Ascending aorta (tissue), 2 donors: ENCODE results near the gene PRPH. TPM values are rescaled to one million over a fixed set of nuclear protein-coding genes. Genes with fewer than 3 reads are reported as not detected.
"Not testable (repeated sequence)": the region's sequence is repeated elsewhere in the genome, so short reads cannot be mapped to it uniquely, and the experiment has no call there.

Experiments used
- DNase-seq, 2 donors: peaks; one replicate each; pipeline ENCODE4 v3.0.0-alpha.2; 2019; ENCODE audit warnings: low spot score in 2 of 2
- H3K27ac ChIP-seq, 2 donors: fragments of 200-600 bp; sonication (generic); one replicate each; pipeline ENCODE4 v1.5.1; 2016 to 2017; ENCODE audit warnings: mild to moderate bottlenecking in 1 of 2
- H3K27me3 ChIP-seq: fragments of 200-600 bp; sonication (generic); one replicate; pipeline ENCODE4 v1.5.1; 2017
- H3K36me3 ChIP-seq, 2 donors: fragments of 200-600 bp; sonication (generic); one replicate each; pipeline ENCODE4 v1.5.1; 2016
- H3K4me1 ChIP-seq, 2 donors: fragments of 200-600 bp; sonication (generic); one replicate each; pipeline ENCODE4 v1.5.1; 2016 to 2017; ENCODE audit warnings: mild to moderate bottlenecking in 1 of 2
- H3K4me3 ChIP-seq, 2 donors: fragments of 200-600 bp; sonication (generic); one replicate each; pipeline ENCODE4 v1.5.1; 2016 to 2017; ENCODE audit warnings: mild to moderate bottlenecking in 1 of 2
- H3K9me3 ChIP-seq, 2 donors: fragments of 200-600 bp; sonication (generic); one replicate each; pipeline ENCODE4 v1.5.1; 2016
- intact Hi-C: fragments of 100-400 bp; cut with DNase I; formaldehyde crosslinking; loops from one replicate; pipeline ENCODE4 v1.15.1; 2023
- total RNA-seq: library from RNA; depleted of rRNA; stranded (reverse); fragments of >200 nt; gene quantifications from one replicate; pipeline ENCODE4 v1.1.0, GENCODE V29; 2016
- TF ChIP-seq, protein P1 (sequence below), 3 experiments: fragments of 200-600 bp in 2 of 3; fragments of 450-650 bp in 1 of 3; sonication (generic) in 2 of 3; IDR thresholded peaks; one replicate each; pipeline ENCODE4 v1.5.1; 2016 to 2019; ENCODE audit warnings: antibody characterized with exemption in 3 of 3, mild to moderate bottlenecking in 1 of 3, moderate library complexity in 1 of 3

The PRPH gene
- total RNA-seq, 1 donor from 2014 or later = not detected

DNA sequence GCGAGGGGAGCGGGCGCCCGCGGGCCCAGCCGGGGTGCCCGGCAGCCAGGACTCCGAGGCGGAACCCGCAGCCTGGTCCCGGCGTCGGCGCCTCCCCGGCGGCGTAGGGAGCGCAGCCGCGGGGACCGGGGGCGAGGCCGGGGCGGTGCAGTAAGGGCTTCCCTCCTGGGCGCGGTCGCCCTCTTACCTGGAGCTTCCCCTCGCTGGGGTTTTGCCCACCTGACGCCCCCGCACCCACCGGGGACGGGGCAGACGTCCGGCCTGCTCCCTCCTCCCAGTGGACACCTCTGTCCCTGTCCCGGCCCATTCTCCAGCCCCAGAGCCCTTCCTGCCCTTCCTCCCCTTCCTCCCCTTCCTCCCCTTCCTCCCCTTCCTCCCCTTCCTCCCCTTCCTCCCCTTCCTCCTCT, 30.5 kb upstream of the PRPH start:
- intact Hi-C loops = loop anchor here (2.0 to 10.0 kb wide), 2 partner anchors 30 to 550 kb away; partner anchors contain the start of gene CCNT1

DNA sequence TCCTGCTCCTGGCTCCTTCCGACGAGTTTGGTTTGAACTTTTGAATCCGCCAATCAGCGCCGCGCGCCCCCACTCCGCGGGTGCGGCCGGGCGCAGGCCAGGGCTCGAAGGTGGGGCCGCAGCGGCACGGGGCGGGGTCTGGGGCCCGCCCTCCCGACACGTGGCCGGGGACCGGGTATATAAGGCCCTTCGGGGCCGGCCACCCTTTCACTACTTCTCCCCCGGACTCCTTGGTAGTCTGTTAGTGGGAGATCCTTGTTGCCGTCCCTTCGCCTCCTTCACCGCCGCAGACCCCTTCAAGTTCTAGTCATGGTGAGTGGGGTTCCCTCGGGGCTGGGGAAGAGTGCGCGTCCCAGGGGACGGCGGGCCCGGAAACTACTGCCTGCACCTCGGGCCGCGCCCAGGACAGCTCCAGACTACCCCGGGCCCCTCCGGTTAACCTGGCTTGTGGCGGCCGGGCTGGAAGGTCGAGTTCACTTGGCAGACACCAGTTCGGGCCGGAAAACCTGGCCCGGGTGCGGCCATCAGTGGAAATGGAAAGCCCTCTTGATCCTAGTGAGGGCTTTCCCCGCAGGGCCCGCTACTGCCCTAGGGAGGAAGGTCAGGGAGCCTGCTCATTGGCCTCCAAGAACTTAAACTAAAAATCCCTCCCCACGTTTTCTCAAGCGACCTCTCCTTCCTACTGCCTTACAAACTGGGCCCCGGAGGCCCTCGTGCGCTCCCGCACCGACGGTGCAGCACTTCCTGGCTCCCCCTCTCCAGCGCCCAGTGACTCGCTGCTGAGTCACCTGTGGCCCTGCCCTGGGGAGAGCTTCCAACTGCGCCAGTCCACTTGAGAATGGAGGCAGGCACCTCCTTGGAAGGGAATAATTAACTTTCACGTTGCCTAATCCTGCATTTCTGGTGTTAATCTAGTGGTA, 29.8 kb upstream of the PRPH start, which contains the start of gene TUBA1C:
Gene TUBA1C, plus strand, starts transcription at position 210 of the 920 bp plus-strand sequence. Its CDS starts 100 bp downstream, at position 310.
- H3K27me3 ChIP-seq = no peaks in the 10 kb centered on the region
- intact Hi-C loops = loop anchor here (1.0 to 10.0 kb wide), 3 partner anchors 30 to 550 kb away; partner anchors contain the start of gene CCNT1
- H3K27ac ChIP-seq = peak within 1 kb of the TSS; percentile 95 to 99
- H3K4me1 ChIP-seq = peaks cover 6 to 36% of the 10 kb centered on the region in 2 donors
- TF ChIP-seq, protein P1, sequence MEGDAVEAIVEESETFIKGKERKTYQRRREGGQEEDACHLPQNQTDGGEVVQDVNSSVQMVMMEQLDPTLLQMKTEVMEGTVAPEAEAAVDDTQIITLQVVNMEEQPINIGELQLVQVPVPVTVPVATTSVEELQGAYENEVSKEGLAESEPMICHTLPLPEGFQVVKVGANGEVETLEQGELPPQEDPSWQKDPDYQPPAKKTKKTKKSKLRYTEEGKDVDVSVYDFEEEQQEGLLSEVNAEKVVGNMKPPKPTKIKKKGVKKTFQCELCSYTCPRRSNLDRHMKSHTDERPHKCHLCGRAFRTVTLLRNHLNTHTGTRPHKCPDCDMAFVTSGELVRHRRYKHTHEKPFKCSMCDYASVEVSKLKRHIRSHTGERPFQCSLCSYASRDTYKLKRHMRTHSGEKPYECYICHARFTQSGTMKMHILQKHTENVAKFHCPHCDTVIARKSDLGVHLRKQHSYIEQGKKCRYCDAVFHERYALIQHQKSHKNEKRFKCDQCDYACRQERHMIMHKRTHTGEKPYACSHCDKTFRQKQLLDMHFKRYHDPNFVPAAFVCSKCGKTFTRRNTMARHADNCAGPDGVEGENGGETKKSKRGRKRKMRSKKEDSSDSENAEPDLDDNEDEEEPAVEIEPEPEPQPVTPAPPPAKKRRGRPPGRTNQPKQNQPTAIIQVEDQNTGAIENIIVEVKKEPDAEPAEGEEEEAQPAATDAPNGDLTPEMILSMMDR (IDR thresholded peaks at IDR 0.05) = peak in 1 of 3 experiments; percentile 9
- DNase-seq = peak; percentile 78 to 95
- H3K4me3 ChIP-seq = peak within 1 kb of the TSS; percentile 85 to 88
- H3K9me3 ChIP-seq = no peaks in the 10 kb centered on the region
- peaks cover 7 to 9% of the 10 kb centered on the region in 2 donors for H3K36me3 ChIP-seq

More for the DNA sequence above, 30.5 kb upstream of the PRPH start:
- Histone ChIP-seq H3K36me3 (peaks cover under 1 to 2% of the 10 kb centered on the region in 2 donors), H3K27me3 (no peaks in the 10 kb centered on the region), H3K4me3 (peak overlapping the region; percentile 85 to 88), H3K9me3 (no peaks in the 10 kb centered on the region), H3K27ac (peak overlapping the region; percentile 95 to 99), H3K4me1 (peaks cover 9 to 38% of the 10 kb centered on the region in 2 donors)
- DNase-seq = no peak
- TF ChIP-seq, protein P1 (IDR thresholded peaks at IDR 0.05) = peak in 1 of 3 experiments; percentile 13

DNA sequence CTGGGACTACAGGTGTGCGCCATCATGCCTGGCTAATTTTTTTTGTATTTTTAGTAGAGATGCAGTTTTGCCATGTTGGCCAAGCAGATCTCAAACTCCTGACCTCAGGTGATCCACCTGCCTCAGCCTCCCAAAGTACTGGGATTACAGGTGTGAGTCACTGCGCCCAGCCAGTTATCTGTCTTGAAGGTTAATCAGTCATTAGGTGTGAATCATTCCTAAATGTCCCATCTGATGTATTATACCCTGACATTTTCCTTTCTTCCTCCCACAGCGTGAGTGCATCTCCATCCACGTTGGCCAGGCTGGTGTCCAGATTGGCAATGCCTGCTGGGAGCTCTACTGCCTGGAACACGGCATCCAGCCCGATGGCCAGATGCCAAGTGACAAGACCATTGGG, 25.8 kb upstream of the PRPH start:
- H3K27ac ChIP-seq = peak overlapping the region in 1 of 2 donors; percentile 69
- DNase-seq, H3K9me3 ChIP-seq, H3K27me3 ChIP-seq: not testable (repeated sequence)
- intact Hi-C loops = loop anchor here (10.0 kb wide), 1 partner anchor 554 kb away; the partner anchor contains the start of gene CCNT1
- H3K4me1 ChIP-seq = peaks cover 4 to 30% of the 10 kb centered on the region in 2 donors
- peaks cover 39 to 44% of the 10 kb centered on the region in 2 donors for H3K36me3 ChIP-seq
- H3K4me3 ChIP-seq = peak overlapping the region in 1 of 2 donors; percentile 18

DNA sequence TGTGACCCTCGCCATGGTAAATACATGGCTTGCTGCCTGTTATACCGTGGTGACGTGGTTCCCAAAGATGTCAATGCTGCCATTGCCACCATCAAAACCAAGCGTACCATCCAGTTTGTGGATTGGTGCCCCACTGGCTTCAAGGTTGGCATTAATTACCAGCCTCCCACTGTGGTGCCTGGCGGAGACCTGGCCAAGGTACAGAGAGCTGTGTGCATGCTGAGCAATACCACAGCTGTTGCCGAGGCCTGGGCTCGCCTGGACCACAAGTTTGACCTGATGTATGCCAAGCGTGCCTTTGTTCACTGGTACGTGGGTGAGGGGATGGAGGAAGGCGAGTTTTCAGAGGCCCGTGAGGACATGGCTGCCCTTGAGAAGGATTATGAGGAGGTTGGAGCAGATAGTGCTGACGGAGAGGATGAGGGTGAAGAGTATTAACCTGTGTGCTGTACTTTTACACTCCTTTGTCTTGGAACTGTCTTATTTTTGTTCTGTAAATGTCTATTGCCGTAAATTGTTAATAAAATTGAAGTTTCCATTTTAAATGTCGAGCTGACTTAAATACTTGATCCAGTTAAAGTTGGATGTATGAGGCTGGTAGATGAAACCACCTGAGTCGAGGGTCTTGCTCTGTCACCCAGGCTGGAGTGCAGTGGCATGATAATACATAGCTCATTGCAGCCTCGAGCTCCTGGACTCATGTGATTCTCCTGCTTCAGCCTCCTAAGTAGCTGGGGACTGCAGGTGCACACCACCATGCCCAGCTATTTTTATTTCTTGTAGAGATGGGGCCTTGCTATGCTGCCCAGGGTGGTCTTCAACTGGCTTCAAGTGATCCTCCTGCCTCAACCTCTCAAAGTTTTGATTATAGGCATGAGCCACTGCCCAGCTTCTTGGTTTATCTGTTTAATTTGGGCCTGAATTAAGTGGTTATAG, 21.9 kb upstream of the PRPH start:
- DNase-seq = no peak
- Histone ChIP-seq H3K4me1 (peaks cover 4 to 9% of the 10 kb centered on the region in 2 donors), H3K36me3 (peaks cover 39 to 44% of the 10 kb centered on the region in 2 donors), H3K27ac (no peak overlapping the region), H3K27me3 (no peaks in the 10 kb centered on the region), H3K4me3 (no peak overlapping the region), H3K9me3 (no peaks in the 10 kb centered on the region)
- intact Hi-C loops = no loop called here
- TF ChIP-seq, protein P1 (IDR thresholded peaks at IDR 0.05) = no peak

DNA sequence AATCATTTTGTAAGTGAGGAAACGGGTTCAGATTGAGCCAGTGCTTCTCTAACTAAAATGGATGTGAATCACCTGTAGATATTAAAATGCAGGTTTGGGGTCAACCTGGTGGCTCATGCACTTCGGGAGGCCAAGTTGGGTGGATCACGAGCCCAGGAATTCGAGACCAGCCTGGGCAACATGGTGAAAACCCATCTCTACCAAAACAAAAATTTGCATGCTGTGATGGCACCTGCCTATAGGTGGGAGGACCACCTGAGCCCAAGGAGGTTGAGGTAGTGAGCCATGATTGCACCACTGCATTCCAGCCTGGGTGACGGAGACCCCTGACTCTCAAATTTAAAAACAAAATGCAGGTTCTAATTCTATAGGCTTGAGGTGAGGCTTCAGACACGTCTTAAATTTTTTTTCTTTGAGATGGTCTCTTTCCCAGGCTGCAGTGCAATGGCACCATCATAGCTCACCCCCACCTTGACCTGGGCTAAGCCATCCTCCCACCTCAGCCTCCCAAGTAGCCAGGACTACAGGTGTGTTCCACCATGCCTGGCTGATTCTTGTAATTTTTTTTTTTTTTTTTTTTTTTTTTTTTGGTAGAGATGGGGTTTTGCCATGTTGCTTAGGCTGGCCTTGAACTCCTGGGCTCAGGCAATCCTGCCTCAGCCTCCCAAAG, 21.1 kb upstream of the PRPH start:
- TF ChIP-seq, protein P1 (IDR thresholded peaks at IDR 0.05) = no peak
- no peak overlapping the region for H3K27ac ChIP-seq
- no peaks in the 10 kb centered on the region for H3K9me3 ChIP-seq
- no peaks in the 10 kb centered on the region for H3K27me3 ChIP-seq
- peaks cover 39 to 44% of the 10 kb centered on the region in 2 donors for H3K36me3 ChIP-seq
- intact Hi-C loops = no loop called here
- no peak overlapping the region for H3K4me3 ChIP-seq
- H3K4me1 ChIP-seq = peaks cover 2 to 3% of the 10 kb centered on the region in 2 donors
- DNase-seq = no peak
